Measurements from ENCODE around the gene OBSCN.

DNA sequence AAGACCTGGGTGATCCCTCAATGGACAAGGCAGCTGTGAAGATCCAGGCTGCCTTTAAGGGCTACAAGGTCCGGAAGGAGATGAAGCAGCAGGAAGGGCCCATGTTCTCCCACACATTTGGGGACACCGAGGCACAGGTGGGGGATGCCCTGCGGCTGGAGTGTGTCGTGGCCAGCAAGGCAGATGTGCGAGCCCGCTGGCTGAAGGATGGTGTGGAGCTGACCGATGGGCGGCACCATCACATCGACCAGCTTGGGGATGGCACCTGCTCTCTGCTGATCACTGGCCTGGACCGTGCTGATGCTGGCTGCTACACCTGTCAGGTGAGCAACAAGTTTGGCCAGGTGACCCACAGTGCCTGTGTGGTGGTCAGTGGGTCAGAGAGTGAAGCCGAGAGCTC is 113.6 kb downstream of the OBSCN start:
- no peak for TF ChIP-seq CTCF (IDR thresholded peaks at IDR 0.05)
- no peak for TF ChIP-seq POLR2A (IDR thresholded peaks at IDR 0.05)
- no peak for TF ChIP-seq POLR2AphosphoS5 (IDR thresholded peaks at IDR 0.05)

Measured in suprapubic skin (tissue), 4 donors.